Fibroblast of pulmonary artery (primary cell): Measurements from ENCODE around the gene CARD11.

Source experiments
- DNase-seq: peaks from one replicate; pipeline ENCODE4 v3.0.0-alpha.2; 2010; ENCODE audit warnings: low read depth
- H3K4me3 ChIP-seq: replicated peaks from 2 replicates; pipeline ENCODE4 v1.5.1; 2011; ENCODE audit warnings: low read depth, mild to moderate bottlenecking, control low read depth, low read length, moderate library complexity
- TF ChIP-seq, protein P1 (sequence below): IDR thresholded peaks from 2 replicates; pipeline ENCODE4 v1.5.1; 2011; ENCODE audit warnings: mild to moderate bottlenecking, control low read depth, low read length, inconsistent platforms; ENCODE audit errors: missing control alignments

The CARD11 gene

DNA sequence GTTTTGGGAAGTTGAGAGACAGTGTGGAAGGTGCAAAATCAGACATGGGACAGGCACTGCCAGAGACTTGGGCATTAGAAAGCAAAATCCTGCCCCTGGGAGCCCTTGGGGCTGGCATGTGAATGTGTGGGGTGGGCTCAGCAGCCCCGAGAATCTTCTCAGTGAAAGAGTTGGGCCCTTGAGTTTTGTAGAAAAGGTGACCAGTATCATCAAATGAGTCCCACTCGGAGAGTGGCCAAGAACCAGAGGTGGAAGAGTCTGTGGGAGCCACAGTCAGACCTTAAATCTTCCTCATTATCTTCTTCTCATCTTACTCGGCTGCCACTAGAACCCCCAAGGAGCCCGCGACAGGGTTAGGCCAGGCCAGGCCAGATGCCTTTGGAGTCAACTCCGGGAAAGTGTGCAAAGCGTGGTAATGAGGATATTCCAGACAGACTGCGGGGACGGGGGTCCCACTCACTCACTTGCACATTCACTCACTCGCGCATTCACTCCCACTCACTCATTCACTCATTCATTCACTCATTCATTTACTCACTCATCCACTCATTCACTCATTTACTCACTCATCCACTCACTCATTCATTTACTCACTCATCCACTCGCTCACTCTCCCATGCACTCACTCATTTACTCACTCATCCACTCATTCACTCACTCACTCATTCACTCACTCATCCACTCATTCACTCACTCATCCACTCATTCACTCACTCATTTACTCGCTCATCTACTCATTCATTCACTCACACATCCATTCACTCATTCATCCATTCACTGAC lies 74.9 kb downstream of the CARD11 start:
- H3K4me3 ChIP-seq, result no peak overlapping the region
- no peak for DNase-seq
- TF ChIP-seq, protein P1, sequence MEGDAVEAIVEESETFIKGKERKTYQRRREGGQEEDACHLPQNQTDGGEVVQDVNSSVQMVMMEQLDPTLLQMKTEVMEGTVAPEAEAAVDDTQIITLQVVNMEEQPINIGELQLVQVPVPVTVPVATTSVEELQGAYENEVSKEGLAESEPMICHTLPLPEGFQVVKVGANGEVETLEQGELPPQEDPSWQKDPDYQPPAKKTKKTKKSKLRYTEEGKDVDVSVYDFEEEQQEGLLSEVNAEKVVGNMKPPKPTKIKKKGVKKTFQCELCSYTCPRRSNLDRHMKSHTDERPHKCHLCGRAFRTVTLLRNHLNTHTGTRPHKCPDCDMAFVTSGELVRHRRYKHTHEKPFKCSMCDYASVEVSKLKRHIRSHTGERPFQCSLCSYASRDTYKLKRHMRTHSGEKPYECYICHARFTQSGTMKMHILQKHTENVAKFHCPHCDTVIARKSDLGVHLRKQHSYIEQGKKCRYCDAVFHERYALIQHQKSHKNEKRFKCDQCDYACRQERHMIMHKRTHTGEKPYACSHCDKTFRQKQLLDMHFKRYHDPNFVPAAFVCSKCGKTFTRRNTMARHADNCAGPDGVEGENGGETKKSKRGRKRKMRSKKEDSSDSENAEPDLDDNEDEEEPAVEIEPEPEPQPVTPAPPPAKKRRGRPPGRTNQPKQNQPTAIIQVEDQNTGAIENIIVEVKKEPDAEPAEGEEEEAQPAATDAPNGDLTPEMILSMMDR, result no peak

DNA sequence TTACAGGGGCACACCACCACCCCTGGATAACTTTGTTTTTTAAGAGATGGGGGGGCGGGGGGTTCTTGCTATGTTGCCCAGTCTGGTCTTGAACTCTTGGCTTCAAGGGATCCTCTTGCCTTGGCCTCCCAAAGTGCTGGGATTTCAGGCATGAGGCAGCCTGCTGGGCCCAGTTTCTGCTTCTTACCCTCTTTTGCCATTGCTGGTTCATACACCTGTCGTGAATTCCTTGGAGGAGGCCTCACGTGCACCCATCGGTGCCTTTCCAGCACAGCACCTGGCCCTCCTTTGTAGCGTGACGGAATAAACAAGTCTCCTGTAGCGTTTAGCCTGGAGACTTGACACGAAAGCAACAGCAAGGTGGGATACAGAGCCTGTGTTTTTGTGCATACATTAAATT lies 75.5 kb downstream of the CARD11 start:
- DNase-seq, result no peak
- H3K4me3 ChIP-seq, result no peak overlapping the region
- TF ChIP-seq, protein P1, result no peak

DNA sequence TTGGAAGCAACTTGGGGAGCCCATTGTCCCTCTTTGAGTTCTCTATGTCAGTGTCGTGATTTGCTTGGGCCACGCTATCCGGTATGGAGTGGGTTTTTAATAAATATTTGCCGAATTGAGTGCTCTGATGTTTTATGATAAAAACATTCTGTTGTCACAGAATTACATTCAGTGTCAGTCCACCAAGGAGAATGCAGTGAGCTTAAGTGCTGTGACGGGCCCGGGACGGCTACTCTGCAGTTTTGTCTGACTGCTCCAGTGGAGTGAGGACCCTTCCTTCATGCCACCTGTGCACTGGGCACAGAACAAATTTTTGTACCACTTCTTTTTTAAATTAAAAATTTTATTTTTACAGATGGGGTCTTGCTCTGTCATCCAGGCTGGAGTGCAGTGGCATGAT lies 76.0 kb downstream of the CARD11 start:
- TF ChIP-seq, protein P1, result no peak
- H3K4me3 ChIP-seq, result no peak overlapping the region
- no peak for DNase-seq

DNA sequence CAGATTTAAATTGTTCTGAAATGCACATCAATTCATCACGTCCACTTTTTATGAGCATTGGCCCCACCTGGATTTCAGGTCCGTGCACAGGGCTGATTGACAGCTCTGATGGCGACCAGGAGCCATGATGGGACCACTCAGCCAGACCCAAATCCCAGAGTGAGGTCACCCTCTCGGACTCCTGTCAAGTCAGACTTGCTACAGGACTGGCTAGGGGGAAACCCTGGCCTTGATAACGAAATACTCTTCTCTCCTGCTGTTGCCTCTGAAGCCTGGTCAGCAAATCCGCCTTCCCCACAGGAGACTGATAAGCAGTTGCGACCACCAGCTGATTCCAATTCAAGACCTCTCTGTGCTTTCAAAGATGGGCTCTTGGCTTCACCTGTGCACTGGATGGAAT lies 76.4 kb downstream of the CARD11 start:
- TF ChIP-seq, protein P1, result no peak
- no peak for DNase-seq
- no peak overlapping the region for H3K4me3 ChIP-seq

DNA sequence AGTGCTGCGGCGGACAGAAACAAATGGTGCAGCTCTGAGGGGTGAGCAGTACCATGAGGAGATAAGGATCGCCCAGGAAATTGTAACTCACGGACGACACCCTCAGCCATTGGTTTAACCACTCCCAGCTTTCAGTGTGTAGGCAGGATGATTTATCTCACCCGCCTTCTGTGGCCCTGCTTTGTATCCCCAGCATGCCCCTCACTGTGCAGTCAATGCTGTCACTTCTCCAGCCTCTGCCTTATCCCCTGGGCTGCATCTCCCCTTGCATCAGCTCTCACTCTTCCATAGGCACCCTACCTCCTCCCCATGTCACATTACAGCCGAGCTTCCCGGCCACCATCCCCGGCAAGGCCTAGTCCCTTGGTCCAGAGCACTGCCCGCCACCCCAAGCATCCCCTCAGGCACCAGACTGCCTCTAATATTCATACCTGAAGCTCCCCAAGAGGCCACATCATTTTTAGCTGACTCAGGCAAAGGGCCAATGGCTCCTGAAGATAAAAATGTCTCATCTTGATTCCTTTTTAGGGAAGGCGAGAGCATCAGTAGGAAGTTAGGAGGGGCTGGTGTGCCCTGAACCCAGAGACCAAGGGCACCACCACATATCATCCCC lies 77.1 kb downstream of the CARD11 start:
- H3K4me3 ChIP-seq, result no peak overlapping the region
- TF ChIP-seq, protein P1, result no peak
- DNase-seq, result no peak

DNA sequence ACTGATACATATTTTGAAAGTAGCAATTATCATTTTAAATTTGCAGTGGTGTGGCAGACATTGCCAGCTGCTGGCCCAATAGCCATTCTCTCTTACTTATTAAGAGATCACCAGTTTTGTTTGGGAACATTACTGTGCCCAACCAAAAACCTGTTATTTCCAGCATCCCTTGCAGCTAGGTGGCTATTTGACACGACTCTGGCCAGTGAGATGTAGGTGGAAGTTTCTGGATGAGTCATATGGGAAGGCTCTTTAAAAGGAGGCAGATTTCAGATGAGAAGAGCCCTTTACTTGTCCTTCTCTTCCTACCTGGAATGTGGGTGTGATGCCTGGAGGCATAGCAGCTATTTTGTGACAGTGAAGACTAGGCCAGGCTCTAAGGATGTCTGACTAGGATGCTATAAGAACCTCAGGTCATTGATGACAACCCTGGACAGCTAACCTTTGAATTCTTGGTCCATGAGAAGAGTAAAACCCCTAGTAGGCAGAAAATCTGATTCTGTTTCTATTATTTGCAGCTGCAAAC lies 77.9 kb downstream of the CARD11 start:
- TF ChIP-seq, protein P1, result no peak

More for the DNA sequence above, 77.9 kb downstream of the CARD11 start:
- no peak for DNase-seq
- H3K4me3 ChIP-seq, result no peak overlapping the region
